ENCODE results near the gene TEX22.

- TF ChIP-seq TAF1 (IDR thresholded peaks at IDR 0.05; ENCODE audit: low read depth, low read length): no peak
- TF ChIP-seq POLR2AphosphoS5 (IDR thresholded peaks at IDR 0.05; ENCODE audit: low read depth, low read length): no peak
- TF ChIP-seq POLR2A (IDR thresholded peaks at IDR 0.05; ENCODE audit: low read depth, low read length): no peak
Measured at GRCh38 chr14:105389976-105390848, 8.1 kb upstream of the TEX22 start.

Data from GM12891 (cell line).